CD4-positive, alpha-beta T cell treated with Interleukin-6 at 100 ng/mL for 8 hours (primary cell): ENCODE results near the gene L3MBTL3.
A peak's percentile ranks its signal among the peaks of the same experiment; 100 is the strongest.

Experiments used
- DNase-seq: peaks from one replicate; pipeline ENCODE4 v3.0.0-alpha.2; 2020; ENCODE audit warnings: mixed read lengths, low spot score

The L3MBTL3 gene

DNA sequence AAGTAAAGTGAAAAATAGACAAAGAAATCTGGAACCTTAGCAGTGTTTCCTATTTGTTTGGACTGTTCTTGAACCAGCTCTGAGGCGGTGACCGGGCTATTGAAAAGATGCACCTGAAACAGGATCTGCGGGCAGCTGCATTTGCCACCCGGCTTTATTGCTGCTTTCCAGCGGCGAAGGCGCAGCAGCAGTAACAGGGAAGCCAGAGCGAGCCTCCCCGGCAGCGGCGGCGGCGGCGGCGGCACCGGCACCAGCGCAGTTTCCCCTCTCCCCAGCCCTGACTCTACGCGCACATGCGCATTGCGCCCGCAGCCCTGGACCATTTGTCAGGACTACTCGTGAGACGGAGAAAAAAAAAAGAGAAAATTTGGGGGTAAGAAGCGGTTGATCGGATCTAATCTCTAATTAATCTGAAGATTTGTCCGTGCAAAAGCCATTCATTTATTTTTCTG is at the start of gene L3MBTL3:
Gene L3MBTL3 (plus strand): TSS at position 290 of the 452 bp plus-strand sequence. CDS start 24,119 bp downstream, outside the sequence.
- peak; percentile 90 for DNase-seq

DNA sequence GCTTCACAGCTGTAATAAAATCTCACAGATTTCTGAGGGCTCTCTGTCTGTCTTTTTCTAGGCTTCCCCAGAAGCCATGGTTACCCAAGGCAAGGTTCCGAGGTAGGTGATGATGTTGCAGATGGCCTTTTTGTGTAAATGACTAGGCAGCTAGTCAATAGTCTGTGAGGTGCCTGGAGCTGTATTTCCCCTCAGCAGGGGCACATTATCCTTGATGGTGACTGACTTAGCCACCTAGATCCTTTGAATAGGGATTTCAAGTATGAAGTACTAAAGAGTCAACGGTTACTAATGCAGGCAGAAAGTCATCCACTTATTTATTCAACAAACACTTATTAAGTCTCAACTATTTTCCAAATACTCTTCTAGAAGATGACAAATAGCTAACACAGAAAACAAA is 49.3 kb upstream of the L3MBTL3 start:
- no peak for DNase-seq

DNA sequence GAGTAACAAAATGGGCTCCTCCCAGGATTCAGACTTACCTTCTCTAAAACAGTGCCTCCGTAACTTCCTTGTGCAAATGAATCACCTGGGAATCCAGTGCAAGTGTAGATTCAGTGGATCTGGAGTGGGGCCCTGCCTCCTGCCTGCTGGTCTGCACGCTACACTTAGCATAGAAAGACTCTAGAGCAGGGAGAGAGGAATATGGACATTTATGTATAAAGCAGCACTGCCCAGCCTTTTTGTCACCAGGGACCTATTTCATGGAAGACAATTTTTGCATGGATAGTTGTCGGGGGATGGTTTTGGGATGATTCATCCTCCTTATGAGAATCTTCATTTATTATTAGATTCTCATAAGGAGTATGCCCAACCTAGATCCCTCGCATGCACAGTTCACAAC is 42.3 kb upstream of the L3MBTL3 start:
- no peak for DNase-seq

DNA sequence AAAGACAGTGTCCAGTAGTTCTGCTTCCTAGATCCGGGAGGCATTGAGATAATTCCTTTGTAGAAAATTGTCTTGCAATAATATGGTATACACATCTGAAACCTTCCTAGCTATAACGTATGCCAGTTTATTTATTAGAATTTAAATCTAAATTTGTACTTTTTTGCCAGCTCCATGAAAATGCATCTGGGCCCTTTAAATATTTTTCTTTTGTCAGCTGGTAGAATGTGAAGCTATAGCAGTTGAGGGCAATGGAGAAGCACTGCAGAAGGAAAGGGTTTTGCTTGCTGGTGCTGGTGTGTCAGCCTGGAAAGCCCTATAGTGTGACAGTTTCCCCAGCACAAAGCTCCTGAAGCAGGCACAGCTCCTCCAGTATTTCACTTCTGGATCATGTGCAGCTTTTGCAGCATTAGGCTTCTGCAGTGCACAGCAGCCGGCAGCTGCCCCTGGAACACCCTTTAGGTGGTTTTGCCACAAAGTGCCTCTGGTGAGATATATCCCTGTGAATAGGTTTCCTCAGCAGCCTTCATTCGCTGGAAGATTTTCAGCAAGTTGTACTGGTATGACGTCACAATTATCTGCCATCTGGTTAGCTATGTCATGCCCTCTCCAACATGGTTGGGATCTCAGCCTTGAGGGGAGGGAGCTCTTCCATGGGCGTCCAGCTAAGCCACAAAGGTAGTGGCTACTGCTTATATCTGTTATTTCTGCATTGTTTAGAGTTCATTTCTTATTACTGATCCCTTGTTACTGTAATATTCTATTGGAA is 40.0 kb upstream of the L3MBTL3 start:
- no peak for DNase-seq

DNA sequence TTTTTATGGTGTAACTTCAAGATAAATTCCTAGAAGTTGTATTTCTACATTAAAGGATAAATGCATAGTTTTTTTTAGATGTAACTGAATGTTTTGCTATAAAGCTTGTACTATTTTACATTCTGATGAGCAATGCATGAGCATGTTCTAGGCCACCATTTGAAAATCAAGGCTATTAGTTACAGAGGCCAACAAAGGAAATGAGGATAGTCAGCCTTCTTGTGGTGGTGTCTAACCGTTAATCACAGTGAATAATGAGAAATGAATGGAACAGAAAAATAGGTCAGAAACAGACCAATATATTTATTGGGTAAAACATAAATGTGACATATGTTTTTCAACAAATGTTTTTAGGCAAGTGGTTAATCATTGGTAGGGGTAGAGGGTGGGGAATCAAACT is 37.6 kb upstream of the L3MBTL3 start:
- DNase-seq: no peak

DNA sequence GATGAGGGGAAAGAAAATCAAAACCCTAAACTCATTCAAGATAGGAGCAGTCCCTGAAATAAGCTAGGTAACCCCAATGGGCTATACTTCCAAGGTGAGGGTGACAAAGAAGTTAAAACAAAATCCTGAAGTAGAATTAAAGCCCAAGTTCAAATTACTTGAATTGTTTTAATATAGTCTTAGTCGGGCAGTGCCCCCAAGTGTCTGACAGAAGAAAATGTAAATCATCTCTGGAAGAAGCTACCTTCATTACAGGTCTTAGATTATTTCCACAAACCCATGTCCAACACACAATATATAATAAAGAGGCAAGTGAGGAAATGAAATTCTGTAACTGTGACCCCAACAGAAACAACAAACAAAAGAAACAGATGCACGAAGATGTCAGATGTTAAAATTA is 36.8 kb upstream of the L3MBTL3 start:
- no peak for DNase-seq

DNA sequence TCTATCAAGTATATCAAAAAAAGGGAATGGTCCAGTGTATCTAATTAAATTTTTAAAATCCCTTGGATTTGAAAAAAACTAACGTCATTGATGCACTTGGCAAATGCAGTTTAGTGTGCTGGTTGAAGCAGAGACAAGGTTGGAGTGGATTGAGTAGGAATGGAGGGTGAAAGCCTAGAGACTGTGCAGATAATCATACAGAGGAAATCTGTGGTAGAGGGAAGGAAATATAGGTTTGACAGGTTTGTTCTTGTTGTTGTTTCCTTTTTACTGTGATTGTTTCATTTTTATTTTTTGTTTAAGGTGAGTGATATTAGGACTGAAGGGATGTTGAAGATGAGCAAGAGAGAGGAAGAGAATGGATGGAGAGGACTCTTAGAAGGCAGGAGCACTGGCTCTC is 29.0 kb upstream of the L3MBTL3 start:
- no peak for DNase-seq

DNA sequence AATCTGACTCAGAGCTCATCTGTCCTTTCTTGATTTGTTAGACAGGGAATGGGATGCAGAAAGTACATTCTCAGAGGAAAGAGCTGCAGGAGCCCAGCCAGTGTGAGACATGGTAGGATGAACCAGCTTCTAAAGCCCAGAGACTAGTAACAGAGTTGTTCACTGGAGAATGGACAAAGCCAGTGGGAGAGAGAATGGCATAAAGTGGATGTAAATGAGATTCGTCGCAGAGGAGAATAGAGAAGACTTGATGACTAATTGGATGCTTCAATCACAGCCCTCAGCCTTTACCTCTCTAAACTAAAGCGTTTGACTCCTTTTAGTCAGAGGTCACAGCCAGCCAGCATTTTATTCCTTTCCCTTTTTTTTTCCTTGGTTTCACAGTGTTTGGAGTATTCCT is 25.5 kb upstream of the L3MBTL3 start:
- no peak for DNase-seq

DNA sequence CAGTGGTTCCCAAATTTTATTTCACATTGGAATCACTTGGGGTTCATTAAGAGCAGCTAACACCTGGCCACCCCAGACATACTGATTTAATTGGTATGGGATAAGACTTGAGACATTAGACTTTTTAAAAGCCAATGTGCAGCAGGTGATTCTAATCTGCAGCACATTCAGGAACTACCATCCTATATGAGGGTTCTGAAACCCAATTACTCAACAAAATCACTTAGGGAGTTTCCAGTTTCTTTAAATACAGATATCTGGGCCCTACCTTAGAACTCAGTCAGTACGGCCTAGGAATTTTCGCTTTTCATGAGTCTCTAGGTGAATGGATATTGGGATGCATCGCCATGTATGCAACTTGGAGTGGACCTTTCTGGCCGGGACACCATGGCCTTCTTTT is 24.0 kb upstream of the L3MBTL3 start:
- DNase-seq: no peak

DNA sequence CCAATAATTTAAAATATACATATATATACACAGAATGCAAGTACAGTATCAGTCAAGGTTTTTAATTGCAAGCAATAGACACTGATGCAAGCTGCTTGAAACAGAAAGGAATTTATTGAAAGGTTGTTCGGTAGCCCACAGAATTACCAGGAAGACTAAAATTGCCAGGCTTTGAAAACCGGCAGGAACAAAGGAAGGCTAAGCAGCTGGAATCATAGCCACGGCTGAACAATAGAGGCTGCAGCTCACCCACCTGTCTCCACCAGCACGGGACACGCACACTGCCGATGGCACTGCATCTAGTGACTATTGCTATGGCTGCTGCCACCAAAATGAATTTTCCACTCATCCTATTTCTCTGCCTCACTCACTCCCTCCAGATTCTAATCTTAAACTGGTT is 22.0 kb upstream of the L3MBTL3 start:
- DNase-seq: no peak

DNA sequence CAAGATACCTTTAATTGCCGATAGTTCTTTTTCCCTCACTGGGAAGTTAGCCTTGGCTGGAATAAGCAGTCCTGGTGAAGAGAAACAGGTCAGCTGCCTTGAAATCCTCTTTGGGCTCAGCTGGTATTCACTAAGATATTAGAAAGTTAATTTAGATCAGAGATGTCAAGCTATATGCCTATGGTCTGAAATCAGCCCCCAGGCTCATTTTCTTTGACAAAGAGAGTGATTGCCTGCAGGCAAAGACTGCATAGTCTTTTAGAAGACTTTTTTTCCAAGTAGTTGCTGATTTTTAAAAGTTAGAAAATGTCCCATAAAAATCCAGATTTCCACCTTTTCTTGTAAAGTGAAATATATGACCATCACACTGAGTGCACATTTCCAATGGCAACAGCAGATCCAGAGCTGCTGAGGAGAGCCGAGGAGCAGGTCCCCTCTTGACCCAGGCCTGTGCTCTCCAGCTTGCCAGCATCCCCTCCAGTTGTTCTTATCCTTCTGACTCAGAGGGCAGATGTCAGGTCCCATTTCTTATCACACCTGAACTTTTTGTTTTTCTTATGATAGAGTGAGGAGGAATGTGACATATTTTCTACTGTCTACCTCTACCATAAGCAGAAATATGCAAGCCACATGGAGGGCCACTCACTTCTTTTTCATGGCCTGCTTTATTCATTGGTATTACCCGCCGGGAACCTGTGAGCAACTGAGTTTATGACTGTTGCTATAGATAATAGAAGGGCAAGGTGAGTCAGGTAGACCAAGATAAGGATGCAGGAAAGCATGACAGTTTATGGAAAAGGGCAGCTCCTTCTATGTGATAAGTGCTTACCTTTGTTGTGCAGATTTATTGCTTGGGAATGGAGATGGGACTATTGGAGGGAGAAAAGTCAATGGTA is 17.6 kb upstream of the L3MBTL3 start:
- DNase-seq: no peak

DNA sequence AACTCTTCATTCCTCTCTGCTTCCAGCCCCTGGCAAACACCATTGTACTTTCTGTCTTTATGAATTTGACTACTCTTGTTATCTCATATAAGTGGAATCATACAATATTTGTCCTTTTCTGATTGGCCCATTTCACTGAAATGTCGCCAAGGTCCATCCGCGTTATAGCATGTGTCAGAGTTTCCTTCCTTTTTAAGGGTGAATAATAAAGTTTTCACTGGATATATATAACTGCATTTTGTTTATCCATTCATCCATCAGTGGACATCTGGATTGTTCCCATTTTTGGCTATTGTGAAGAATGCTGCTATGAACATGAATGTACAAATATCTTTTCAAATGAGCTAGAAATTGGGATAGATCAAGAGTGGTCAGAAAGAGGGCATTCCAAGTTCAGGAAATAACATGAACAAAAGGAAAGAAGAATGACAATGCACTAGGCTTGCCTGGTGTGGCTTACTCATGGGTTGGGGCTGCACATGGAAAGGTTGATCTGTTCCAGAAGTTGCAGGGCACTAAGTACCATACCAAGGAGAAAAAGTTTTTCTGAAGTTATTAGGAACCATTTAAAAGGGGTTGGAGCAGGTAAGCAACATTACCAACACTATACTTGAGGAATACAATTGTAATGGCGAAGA is 10.0 kb upstream of the L3MBTL3 start:
- no peak for DNase-seq

DNA sequence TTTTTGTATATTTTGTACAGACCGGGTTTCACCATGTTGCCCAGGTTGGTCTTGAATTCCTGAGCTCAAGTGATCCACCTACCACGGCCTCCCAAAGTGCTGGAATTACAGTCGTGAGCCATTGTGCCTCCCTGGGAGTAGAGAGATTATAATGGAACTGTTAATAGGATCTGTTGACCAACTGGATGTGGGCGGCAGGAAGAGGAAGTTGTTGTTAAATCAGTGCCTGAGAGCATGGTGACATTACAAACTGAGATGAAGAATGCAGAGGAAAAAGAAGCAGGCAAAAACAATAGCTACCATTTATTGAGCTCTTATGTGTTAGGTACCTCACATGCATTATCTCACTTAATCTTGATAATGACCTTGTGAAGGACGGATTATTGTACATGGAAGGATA is 9.2 kb upstream of the L3MBTL3 start:
- DNase-seq: no peak

DNA sequence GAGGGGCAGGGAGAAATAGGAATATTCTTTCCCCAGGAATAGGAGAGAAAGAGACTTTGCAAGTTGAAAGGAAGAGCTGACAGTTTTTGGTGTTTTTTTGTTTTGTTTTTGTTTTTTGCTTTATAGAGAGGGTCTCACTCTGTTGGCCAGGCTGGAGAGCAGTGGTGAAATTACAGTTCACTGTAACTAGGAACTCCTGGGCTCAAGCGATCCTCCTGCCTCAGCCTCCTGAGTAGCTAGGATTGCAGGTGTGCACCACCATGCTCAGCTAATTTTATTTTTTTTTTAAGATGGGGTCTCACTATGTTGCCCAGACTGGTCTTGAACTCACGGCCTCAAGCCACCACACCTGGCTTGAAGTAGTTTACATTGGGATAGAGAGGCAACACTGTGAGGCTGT is 8.0 kb upstream of the L3MBTL3 start:
- DNase-seq: no peak

DNA sequence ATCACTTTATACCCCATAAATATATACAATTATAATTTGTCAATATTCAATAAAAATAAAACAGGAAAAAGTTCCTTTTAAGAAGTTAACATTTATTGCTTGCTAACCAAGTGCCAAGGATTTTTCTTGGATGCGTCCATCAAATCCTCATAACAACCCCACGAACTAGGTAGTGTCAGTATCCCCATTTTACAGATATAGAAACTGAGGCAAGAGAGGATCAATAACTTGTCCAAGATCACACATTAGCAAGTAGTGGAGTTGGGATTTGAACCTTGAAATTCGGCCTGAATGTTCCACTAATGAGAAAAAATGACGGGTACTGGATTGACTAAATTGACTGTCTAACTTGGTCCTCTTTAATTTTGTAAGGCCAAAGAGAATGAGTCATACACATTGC is 5.7 kb upstream of the L3MBTL3 start:
- no peak for DNase-seq

DNA sequence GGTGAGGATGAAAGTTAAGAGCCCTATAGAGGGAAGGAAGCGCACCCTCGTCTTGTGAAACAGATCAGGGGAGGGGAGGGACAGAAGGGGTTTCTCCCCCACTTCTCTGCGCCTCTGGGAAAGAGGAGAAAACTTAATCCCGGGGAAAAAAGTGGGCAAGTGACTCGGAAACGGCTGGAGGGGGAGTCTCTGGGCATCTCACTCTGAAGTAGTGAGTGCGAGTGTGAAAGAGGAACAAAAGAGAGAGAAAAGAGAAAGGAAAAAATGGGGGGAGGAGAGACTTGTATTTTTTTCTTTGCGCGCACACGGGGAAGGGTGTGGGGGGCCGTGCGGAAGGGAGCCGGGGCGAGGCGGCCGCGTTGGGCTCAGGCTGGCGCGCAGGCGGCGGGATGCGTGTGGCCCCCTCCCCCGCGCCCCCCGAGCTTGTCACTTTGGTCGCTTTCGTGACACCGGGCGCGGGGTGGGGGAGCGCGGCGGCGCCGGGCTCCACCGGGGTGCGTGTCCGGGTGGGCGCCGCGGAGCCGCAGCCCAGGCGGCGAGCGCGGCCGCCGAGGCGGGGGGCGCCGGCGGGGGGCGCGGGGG is 454 bp downstream of the L3MBTL3 start:
- DNase-seq: peak; percentile 14

DNA sequence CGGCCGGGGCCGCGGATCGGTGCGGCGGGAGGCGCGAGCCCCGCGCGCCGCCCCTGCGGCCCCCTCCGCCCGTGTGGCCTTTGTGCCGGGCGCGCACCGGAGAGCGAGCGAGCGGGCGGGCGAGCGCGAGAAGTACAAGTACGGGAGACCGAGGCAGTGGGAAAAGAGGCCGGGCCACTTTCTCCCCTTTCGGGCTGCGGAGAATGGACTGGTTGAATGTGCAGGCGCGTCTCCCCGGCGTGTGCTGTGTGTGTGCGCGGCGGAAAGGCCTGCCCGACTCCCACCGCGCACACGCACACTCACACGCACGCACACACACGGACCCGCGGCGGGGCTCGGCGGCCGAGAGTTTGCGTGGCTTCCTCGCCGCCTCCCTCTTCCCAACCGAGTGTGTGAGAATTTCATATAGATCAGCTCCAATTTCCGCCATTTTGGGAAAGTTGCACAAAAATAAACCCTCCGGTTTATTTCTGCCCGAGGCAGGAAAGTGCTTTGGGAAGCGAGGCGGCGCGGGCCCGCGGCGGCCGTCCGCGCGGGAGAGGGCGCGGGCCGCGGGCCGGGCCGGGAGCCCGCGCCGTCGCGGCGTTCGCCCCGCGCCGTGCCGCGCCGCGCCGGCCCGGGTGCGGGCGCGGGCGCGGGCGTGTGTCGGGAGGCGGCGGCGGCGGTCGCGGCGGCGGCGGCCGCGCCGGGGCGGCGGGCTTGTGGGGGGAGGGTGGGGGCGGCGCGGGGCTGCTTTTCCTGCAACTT is 1.1 kb downstream of the L3MBTL3 start:
- DNase-seq: peak; percentile 25

DNA sequence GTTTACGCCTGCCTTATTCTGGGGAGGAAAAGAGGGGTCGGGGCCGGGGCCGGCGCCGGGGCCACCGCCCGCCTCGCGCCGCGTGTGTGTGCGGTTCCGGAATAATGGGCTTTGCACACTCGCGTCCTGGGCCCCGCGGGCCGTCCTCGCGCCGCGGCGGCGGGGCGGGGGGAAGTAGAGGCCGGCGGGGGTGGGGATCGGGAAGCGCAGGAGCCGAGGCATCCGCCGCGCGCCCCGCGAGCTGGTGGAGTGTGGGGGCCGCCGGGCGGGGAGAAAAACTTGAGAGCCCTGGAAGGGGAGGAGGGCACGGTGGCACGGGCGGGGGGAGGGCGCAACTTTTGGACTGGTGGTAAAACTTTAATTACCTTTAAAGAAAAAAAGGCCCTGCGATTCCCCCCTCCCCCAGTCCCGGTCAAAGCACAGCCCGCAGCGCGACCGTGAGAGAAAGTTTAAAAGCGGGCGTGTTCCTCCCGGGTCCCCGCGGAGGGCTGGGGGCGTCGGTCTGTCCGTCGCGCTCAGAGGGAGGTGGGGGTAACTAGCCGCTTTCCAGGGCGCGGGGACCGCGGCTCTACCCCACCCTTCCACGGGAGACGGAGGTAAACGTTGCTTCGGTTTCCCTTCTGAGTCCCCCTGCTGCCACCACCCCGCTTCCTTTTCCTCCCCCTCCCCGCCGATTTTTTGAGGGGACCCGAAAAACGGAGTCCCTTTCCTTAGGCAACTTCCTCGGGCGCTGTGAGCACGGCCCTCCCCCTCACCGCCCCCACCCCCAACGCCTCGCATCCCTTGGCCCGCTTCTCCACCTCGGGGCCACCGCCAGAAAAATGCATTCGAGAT is 1.9 kb downstream of the L3MBTL3 start:
- peak; percentile 48 for DNase-seq

DNA sequence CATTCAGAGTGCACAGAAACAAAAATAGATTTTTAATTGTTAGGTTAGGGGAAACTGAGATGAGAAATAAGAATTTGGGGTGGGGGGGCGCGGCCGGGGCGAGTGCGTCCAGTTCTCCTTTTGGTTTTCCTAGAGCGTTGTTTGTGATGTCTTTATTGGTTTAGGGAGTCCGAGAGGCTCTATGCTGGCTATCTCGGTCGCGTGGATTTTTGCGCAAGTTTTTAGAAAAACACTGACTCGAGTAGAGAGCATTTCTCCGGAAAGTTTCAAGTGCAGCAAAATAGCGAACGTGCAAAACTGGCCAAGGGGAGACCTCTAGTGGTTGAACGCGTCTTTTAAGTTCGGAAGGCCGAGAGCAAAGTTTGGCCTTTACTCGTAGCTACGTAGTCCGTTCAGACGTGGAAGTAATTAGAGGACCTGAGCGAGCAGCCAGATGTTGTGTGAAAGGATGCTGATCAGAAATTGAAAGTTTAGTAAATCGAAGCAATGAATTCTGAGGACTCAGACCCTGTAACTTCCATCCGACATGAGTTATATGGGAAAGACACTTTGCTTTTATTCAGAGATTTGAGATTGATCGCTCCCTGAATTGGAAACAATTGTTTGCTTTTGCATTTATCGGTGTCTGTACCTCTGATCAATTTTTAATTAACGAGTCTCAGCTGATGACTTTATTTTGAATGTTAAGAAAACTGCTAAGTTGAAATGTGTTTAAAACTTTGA is 2.7 kb downstream of the L3MBTL3 start:
- DNase-seq: peak; percentile 86

DNA sequence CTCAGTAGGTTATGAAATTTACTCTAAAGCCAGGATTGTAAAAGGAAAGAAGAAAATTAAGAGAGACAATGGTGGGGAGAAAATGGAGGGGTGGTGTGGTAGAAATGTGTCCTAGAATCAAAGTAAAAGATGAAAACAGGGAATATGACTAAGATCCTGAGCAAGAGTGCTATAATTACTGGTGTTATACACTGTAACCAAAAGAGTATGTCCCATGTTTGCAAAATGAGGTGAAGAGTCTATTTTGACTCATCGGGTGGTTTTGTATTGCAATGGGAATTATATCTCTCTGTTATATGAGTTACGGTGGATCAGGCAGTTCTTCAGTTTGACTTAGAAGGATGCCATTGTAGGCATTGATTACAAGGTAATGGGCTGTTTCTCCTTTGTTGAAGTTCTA is 8.5 kb downstream of the L3MBTL3 start:
- DNase-seq: no peak
